K562 treated with DMSO at 1 percent for 48 hours (cell line): ENCODE results near the gene FBP2. TPM values are rescaled to one million over a fixed set of nuclear protein-coding genes. Genes with fewer than 3 reads are reported as not detected.

Source experiments
- total RNA-seq: library from RNA; unstranded; fragments of 300-600 nt; gene quantifications from 2 replicates; pipeline ENCODE4 v1.2.3, GENCODE V29; 2022; ENCODE audit warnings: low replicate concordance; ENCODE audit errors: extremely low read depth

Gene FBP2
- total RNA-seq: not detected in 2 replicates

DNA sequence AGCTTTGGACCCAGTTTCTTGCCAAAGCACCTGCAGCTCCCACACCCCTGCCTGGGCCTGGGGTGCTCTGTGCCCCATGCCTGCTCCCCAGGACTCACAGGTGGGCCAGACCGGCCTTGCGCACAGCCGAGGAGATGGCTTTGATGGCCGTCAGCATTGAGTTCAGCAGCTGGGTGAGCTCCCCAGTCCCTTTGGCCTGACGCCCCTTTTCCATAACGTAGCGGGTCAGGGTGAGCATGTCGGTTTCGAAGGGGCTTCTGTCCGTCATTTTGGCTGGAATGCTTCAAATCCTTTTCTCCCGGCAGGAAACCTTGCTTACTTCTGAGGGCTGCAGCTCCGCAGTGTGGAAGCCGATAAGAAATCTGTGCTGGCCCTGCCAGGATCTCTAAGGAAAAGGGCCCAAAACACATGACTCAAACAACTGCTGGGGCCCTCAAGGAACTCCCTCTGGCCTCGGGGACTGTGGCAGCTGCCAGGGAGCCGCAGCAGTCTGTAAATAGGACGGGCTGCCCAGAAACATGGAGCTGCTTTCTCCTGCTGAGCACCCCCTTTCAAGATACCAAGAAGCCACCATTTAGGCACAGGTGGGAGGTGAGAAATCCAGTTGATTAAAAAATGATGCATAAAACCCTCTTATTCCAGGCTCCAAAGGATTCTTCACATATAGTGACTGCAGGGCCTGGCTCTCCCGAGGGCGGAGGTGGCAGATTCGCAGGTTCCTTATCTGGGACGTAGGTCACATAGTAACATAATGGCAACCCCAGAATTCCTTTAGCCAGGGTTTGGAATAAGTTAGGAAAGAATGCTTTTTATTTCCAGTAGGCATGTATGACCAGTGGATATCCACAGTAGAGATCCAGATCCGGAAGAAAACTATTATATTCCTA, at the start of gene FBP2:
Gene FBP2 (minus strand): TSS at position 366 of the 887 bp plus-strand sequence. CDS start 98 bp downstream, at position 268.

DNA sequence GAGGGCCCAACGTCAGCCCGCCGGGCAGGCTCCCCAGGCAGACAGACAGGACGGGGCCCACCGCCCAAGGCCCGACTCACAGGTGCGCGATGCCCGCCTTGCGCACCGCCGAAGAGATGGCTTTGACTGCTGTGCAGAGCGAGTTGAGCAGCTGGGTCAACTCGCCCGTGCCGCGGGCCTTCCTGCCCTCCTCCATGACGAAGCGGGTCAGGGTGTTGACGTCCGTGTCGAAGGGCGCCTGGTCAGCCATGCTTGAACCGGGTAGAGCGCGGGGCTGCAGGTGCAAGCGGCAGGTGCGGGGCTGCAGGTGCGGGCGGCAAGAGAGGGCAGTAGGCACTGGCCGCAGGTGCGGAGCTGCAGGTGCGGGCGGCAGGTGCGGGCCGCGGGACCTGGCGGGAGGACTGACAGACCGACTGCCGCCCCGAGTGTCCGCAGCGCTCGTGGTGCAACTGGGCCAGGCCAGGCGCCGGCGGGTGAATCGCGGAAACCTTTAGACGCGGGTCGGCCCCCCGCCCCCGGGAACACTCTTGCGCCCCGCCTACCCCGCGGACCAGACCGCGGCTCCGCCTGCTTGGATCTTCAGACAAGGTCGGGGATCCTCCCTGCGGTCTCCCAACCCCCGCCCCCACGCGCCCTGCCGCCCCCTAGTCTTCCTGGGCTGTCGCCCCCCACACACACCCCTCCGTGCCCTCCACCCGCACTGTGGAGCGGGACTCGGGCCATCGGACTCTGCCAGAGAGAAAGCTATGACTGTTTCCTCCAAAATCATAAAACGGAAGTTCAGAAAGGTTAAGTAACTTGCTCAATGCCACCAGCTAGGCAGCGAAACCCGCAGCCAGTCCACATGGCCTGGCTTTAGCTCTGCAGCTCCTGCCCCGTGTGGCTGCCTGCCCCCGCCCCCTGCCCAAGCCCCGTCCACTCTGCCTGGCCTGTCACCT, 45.7 kb upstream of the FBP2 start, which contains the start of gene FBP1:
Gene FBP1 (minus strand): TSS at position 458 of the 938 bp plus-strand sequence. CDS start 208 bp downstream, at position 250.

DNA sequence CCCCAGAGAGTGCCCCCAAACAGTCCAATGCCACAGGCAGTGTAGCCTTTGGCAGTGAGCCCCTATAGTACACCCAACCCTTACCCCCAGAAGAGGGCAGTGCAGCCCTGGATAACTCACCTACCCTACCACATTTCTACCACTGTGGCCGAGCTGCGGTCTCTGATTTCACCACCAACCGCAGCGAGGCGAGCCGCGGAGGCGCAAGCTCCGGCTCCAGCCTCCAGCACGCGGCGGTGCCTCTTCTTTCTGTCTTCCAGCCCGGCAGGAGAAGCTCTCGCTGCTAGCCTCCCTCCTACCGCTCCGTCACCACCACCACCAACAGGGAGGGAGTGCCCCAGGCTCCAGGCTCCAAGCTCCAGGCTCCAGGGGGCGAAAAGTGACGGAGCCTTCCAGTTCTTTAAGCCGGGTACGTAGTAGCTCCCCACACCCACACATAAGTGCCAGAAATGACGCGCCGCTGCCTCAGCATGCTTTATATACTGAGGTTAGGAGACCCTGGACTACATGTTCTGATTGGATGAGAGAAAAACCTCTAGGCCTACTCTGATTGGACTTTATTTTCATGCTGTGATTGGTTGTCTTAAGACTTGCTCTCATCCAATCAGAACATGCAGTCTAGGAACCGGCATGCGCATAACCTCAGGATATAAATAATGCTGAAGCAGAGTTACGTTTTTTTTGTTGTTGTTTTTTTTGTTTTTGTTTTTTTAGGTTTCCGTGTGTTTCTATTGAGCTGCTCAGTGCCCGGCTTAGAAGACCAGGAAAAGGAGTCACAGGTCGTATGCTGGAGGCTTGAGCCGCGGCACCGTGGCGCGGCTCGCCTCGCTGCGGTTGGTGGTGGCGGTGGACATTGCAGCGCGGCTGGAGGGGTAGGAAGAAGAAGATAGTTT, 38.9 kb downstream of the FBP2 start, which contains the start of gene PCAT7:
Gene PCAT7 (plus strand): TSS at position 645 of the 893 bp plus-strand sequence.

Other genes with a start within 250 kb of the FBP2 start
- gene PCAT7, start 38.7 kb downstream of the FBP2 start, total RNA-seq: not detected in 2 replicates
- gene FBP1, start 45.7 kb upstream of the FBP2 start, total RNA-seq: not detected in 2 replicates
- gene AOPEP, start 132.9 kb upstream of the FBP2 start, total RNA-seq: not detected in 2 replicates